ENCODE results near the gene ULBP3. TPM values are rescaled to one million over a fixed set of nuclear protein-coding genes. Genes with fewer than 3 reads are reported as not detected.

ULBP3 gene
- total and polyA plus RNA-seq, 9 of the 15 experiments (the other 6 are each of a cell fraction or from before 2014, with no cell fraction given): 0.25 to 0.33 TPM; not detected in 7

DNA sequence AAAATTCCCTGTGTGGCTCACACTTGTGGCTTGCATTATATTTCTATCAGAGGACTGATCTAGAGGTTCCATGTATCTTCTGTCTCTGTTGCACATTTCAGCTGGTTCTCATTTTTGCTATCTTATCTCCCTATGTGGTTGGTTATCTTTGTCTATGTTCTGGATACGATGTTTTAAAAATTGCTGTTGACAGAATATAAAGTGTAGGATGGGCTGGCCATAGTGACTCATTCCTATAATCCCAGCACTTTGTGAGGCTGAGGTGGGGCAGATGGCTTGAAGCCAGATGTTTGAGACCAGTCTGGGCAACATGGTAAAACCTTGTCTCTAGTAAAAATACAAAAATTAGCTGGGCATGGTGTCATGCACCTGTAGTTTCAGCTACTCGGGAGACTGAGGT is 9.9 kb upstream of the ULBP3 start (continued):
- 0 out of 2 replicates have a peak, but pooled peaks have one; percentile 32 for TF ChIP-seq MEF2D (tag; conservative IDR thresholded peaks at IDR 0.05; ENCODE audit: low read depth)
- TF ChIP-seq COPS2 (conservative IDR thresholded peaks at IDR 0.05): no peak
- TF ChIP-seq, protein P1, sequence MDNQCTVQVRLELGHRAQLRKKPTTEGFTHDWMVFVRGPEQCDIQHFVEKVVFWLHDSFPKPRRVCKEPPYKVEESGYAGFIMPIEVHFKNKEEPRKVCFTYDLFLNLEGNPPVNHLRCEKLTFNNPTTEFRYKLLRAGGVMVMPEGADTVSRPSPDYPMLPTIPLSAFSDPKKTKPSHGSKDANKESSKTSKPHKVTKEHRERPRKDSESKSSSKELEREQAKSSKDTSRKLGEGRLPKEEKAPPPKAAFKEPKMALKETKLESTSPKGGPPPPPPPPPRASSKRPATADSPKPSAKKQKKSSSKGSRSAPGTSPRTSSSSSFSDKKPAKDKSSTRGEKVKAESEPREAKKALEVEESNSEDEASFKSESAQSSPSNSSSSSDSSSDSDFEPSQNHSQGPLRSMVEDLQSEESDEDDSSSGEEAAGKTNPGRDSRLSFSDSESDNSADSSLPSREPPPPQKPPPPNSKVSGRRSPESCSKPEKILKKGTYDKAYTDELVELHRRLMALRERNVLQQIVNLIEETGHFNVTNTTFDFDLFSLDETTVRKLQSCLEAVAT (IDR thresholded peaks at IDR 0.05): peak in 1 of 2 experiments; percentile 82; a peak in 2 of 4 replicates
- peak; percentile 36; the same call in 1 of the 2 replicates for TF ChIP-seq RNF2 (IDR thresholded peaks at IDR 0.05)
- TF ChIP-seq, protein P2, sequence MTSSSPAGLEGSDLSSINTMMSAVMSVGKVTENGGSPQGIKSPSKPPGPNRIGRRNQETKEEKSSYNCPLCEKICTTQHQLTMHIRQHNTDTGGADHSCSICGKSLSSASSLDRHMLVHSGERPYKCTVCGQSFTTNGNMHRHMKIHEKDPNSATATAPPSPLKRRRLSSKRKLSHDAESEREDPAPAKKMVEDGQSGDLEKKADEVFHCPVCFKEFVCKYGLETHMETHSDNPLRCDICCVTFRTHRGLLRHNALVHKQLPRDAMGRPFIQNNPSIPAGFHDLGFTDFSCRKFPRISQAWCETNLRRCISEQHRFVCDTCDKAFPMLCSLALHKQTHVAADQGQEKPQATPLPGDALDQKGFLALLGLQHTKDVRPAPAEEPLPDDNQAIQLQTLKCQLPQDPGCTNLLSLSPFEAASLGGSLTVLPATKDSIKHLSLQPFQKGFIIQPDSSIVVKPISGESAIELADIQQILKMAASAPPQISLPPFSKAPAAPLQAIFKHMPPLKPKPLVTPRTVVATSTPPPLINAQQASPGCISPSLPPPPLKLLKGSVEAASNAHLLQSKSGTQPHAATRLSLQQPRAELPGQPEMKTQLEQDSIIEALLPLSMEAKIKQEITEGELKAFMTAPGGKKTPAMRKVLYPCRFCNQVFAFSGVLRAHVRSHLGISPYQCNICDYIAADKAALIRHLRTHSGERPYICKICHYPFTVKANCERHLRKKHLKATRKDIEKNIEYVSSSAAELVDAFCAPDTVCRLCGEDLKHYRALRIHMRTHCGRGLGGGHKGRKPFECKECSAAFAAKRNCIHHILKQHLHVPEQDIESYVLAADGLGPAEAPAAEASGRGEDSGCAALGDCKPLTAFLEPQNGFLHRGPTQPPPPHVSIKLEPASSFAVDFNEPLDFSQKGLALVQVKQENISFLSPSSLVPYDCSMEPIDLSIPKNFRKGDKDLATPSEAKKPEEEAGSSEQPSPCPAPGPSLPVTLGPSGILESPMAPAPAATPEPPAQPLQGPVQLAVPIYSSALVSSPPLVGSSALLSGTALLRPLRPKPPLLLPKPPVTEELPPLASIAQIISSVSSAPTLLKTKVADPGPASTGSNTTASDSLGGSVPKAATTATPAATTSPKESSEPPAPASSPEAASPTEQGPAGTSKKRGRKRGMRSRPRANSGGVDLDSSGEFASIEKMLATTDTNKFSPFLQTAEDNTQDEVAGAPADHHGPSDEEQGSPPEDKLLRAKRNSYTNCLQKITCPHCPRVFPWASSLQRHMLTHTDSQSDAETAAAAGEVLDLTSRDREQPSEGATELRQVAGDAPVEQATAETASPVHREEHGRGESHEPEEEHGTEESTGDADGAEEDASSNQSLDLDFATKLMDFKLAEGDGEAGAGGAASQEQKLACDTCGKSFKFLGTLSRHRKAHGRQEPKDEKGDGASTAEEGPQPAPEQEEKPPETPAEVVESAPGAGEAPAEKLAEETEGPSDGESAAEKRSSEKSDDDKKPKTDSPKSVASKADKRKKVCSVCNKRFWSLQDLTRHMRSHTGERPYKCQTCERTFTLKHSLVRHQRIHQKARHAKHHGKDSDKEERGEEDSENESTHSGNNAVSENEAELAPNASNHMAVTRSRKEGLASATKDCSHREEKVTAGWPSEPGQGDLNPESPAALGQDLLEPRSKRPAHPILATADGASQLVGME (CRISPR knock-in tag; IDR thresholded peaks at IDR 0.05): 0 out of 2 replicates have a peak, but pooled peaks have one; percentile 56
- peak; percentile 62 for TF ChIP-seq ZNF239 (CRISPR knock-in tag; IDR thresholded peaks at IDR 0.05)
- no peak for TF ChIP-seq KHSRP (IDR thresholded peaks at IDR 0.05)
- TF ChIP-seq TEAD1 (CRISPR knock-in tag; IDR thresholded peaks at IDR 0.05): peak in 1 of 2 experiments; percentile 85; a peak in 2 of 4 replicates
- no peak for TF ChIP-seq TEAD2 (tag; IDR thresholded peaks at IDR 0.05)
- TF ChIP-seq, protein P3, sequence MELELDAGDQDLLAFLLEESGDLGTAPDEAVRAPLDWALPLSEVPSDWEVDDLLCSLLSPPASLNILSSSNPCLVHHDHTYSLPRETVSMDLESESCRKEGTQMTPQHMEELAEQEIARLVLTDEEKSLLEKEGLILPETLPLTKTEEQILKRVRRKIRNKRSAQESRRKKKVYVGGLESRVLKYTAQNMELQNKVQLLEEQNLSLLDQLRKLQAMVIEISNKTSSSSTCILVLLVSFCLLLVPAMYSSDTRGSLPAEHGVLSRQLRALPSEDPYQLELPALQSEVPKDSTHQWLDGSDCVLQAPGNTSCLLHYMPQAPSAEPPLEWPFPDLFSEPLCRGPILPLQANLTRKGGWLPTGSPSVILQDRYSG (tag; conservative IDR thresholded peaks at IDR 0.05; ENCODE audit: low read depth): no peak
- TF ChIP-seq CREM (IDR thresholded peaks at IDR 0.05; ENCODE audit: low read depth): 0 out of 2 replicates have a peak, but pooled peaks have one; percentile 4
- TF ChIP-seq, protein P4, sequence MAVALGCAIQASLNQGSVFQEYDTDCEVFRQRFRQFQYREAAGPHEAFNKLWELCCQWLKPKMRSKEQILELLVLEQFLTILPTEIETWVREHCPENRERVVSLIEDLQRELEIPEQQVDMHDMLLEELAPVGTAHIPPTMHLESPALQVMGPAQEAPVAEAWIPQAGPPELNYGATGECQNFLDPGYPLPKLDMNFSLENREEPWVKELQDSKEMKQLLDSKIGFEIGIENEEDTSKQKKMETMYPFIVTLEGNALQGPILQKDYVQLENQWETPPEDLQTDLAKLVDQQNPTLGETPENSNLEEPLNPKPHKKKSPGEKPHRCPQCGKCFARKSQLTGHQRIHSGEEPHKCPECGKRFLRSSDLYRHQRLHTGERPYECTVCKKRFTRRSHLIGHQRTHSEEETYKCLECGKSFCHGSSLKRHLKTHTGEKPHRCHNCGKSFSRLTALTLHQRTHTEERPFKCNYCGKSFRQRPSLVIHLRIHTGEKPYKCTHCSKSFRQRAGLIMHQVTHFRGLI (CRISPR knock-in tag; IDR thresholded peaks at IDR 0.05): 0 out of 2 replicates have a peak, but pooled peaks have one; percentile 53
- peak; percentile 69; the same call in 1 of the 2 replicates for TF ChIP-seq FOXJ2 (tag; IDR thresholded peaks at IDR 0.05)
- TF ChIP-seq, protein P5, sequence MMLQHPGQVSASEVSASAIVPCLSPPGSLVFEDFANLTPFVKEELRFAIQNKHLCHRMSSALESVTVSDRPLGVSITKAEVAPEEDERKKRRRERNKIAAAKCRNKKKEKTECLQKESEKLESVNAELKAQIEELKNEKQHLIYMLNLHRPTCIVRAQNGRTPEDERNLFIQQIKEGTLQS (IDR thresholded peaks at IDR 0.05): peak; percentile 82; the same call in 1 of the 2 replicates
- TF ChIP-seq, protein P5 (CRISPR knock-in tag; conservative IDR thresholded peaks at IDR 0.05): no peak
- TF ChIP-seq CTBP1 (IDR thresholded peaks at IDR 0.05; ENCODE audit: borderline replicate concordance): peak; percentile 79
- no peak for TF ChIP-seq CBX3 (IDR thresholded peaks at IDR 0.05; ENCODE audit: borderline replicate concordance in 1 of 2, low read length in 2 of 2)
- TF ChIP-seq POLR3A (IDR thresholded peaks at IDR 0.05; ENCODE audit: borderline replicate concordance, extremely low read depth, insufficient read depth, insufficient read length): no peak
